Measurements from ENCODE around the gene DNAJC28. TPM values are rescaled to one million over a fixed set of nuclear protein-coding genes. Genes with fewer than 3 reads are reported as not detected.

DNAJC28 gene
- total and polyA plus RNA-seq, 9 of the 15 experiments (the other 6 are each of a cell fraction or from before 2014, with no cell fraction given) = 0.68 to 2.5 (median 1.1) TPM

DNA sequence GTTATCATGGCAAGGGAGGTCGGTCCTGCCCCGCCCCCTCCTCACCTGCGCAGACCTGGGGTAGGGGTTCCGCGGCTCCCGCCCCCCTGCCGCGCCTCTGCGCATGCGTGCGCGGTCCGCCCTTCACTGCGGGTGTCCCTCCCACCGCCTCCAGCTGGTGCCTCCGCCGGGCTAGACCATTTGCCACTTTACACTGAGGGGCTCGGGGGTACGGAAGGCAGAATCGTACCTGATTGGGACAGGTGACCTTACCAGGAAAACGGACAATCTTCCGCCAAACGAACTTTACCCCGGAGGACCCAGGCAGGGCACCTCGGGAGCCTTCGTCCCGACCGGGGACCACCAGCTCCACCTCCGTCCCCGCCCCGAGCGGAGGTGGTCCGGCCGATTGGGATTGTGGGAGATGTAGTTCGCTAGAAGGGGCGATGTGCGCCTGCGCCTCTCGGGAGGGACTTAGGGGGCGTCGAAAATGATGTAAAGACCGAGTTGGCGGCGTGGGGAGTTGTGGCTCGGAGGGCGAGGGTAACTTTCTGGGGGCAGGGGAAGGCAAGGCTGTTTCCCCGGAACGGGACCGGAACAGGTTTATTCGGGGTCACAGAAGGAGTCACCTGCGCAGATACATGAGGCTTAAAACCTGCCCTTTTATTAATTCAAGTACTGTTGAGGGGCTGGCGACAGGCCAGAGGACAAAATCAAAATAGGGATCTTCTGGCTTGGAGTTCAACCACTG is at the start of gene DNAJC28 (continued):
- TF ChIP-seq, protein P1, sequence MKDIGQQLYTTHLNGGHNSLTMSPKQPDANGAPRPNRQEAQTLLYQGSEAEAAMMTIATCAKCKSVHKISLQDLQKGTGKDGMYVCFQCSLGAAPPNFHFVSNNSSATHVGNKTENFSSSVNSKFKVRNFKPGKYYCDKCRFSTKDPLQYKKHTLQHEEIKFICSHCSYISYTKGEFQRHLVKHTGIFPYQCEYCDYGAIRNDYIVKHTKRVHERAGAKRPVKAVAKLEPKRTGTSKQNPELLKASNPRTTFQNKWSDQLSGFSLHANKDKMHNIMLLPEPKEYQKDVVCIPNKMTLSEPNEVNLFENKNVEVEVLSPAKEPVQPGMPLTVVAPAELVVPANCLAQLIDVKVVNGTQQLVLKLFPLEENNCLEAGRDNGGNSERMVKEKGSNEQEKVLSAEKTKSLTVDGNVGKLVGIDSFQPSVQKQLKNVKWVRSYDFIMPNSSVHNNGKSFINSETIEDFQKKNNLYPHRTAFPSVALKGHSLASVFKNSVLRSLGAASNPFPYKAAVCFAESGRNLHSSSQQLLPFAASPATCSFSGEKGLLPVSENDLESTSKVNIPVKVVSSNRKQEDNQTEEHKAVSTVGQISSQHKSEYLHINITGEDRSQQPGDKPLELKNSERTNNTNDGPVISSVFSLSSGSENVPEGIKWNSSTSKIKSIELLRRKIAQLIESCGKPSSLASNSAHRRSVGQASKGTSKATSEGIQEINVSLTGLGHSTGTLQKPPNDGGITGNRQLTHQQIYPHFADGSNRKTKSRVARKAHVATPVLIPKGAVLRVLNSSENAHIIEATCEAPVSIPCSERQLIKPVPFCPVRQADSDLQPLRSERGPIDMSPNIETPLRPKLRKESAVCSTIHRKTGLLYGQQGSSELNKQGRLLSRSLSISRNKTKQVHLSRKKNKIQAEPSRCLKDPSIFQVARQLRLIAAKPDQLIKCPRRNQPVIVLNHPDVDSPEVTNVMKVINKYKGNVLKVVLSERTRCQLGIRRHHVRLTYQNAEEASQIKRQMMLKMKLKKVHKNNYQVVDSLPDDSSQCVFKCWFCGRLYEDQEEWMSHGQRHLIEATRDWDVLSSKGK (CRISPR knock-in tag; IDR thresholded peaks at IDR 0.05) = no peak
- TF ChIP-seq FOXJ3 (CRISPR knock-in tag; IDR thresholded peaks at IDR 0.05) (no peak), THRAP3 (IDR thresholded peaks at IDR 0.05; ENCODE audit: borderline replicate concordance) (no peak), COPS2 (conservative IDR thresholded peaks at IDR 0.05) (no peak), HDAC1 (IDR thresholded peaks at IDR 0.05) (peak in 1 of 2 experiments; percentile 94; a peak in 2 of 4 replicates), KDM2B (CRISPR knock-in tag; IDR thresholded peaks at IDR 0.05) (no peak), ZNF668 (CRISPR knock-in tag; IDR thresholded peaks at IDR 0.05) (no peak), KLF1 (tag; IDR thresholded peaks at IDR 0.05) (peak; percentile 63), IRF2 (CRISPR knock-in tag; IDR thresholded peaks at IDR 0.05) (no peak), ZNF583 (CRISPR knock-in tag; IDR thresholded peaks at IDR 0.05) (peak; percentile 41; the same call in 1 of the 2 replicates), RBM22 (IDR thresholded peaks at IDR 0.05; ENCODE audit: low read depth, low read length, poor library complexity, severe bottlenecking) (no peak)
- TF ChIP-seq, protein P2, sequence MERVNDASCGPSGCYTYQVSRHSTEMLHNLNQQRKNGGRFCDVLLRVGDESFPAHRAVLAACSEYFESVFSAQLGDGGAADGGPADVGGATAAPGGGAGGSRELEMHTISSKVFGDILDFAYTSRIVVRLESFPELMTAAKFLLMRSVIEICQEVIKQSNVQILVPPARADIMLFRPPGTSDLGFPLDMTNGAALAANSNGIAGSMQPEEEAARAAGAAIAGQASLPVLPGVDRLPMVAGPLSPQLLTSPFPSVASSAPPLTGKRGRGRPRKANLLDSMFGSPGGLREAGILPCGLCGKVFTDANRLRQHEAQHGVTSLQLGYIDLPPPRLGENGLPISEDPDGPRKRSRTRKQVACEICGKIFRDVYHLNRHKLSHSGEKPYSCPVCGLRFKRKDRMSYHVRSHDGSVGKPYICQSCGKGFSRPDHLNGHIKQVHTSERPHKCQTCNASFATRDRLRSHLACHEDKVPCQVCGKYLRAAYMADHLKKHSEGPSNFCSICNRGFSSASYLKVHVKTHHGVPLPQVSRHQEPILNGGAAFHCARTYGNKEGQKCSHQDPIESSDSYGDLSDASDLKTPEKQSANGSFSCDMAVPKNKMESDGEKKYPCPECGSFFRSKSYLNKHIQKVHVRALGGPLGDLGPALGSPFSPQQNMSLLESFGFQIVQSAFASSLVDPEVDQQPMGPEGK (CRISPR knock-in tag; IDR thresholded peaks at IDR 0.05; ENCODE audit: borderline replicate concordance) = no peak
- TF ChIP-seq, protein P3, sequence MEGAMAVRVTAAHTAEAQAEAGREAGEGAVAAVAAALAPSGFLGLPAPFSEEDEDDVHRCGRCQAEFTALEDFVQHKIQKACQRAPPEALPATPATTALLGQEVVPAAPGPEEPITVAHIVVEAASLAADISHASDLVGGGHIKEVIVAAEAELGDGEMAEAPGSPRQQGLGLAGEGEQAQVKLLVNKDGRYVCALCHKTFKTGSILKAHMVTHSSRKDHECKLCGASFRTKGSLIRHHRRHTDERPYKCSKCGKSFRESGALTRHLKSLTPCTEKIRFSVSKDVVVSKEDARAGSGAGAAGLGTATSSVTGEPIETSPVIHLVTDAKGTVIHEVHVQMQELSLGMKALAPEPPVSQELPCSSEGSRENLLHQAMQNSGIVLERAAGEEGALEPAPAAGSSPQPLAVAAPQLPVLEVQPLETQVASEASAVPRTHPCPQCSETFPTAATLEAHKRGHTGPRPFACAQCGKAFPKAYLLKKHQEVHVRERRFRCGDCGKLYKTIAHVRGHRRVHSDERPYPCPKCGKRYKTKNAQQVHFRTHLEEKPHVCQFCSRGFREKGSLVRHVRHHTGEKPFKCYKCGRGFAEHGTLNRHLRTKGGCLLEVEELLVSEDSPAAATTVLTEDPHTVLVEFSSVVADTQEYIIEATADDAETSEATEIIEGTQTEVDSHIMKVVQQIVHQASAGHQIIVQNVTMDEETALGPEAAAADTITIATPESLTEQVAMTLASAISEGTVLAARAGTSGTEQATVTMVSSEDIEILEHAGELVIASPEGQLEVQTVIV (CRISPR knock-in tag; IDR thresholded peaks at IDR 0.05; ENCODE audit: borderline replicate concordance) = no peak
- TF ChIP-seq, protein P4, sequence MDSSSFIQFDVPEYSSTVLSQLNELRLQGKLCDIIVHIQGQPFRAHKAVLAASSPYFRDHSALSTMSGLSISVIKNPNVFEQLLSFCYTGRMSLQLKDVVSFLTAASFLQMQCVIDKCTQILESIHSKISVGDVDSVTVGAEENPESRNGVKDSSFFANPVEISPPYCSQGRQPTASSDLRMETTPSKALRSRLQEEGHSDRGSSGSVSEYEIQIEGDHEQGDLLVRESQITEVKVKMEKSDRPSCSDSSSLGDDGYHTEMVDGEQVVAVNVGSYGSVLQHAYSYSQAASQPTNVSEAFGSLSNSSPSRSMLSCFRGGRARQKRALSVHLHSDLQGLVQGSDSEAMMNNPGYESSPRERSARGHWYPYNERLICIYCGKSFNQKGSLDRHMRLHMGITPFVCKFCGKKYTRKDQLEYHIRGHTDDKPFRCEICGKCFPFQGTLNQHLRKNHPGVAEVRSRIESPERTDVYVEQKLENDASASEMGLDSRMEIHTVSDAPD (CRISPR knock-in tag; IDR thresholded peaks at IDR 0.05) = no peak
- TF ChIP-seq, protein P5, sequence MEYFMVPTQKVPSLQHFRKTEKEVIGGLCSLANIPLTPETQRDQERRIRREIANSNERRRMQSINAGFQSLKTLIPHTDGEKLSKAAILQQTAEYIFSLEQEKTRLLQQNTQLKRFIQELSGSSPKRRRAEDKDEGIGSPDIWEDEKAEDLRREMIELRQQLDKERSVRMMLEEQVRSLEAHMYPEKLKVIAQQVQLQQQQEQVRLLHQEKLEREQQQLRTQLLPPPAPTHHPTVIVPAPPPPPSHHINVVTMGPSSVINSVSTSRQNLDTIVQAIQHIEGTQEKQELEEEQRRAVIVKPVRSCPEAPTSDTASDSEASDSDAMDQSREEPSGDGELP (CRISPR knock-in tag; IDR thresholded peaks at IDR 0.05; ENCODE audit: borderline replicate concordance) = peak; percentile 100

All from K562 (cell line).